Measurements from ENCODE around the gene SASS6. TPM values are rescaled to one million over a fixed set of nuclear protein-coding genes. Genes with fewer than 3 reads are reported as not detected.

SASS6 gene
- total and polyA plus RNA-seq, 2 donors (not counting 3 experiments of a cell fraction or from before 2014, with no cell fraction given): 0.44 to 7.3 TPM

- H3K36me3 ChIP-seq (ENCODE audit: control insufficient read depth in 2 of 2, extremely low read depth in 1 of 2, insufficient read depth in 2 of 2, low read length in 2 of 2): peaks cover 0 to 4% of the 10 kb centered on the region in 2 experiments
- H3K4me2 ChIP-seq (ENCODE audit: insufficient read depth, low read length): no peak overlapping the region
- ChIA-PET POLR2A (no interaction called here), CTCF (no interaction called here)
- no peaks in the 10 kb centered on the region for H4K20me1 ChIP-seq (replicated peaks; ENCODE audit: control insufficient read depth, extremely low read depth, insufficient read depth, low read length)
- DNase-seq (ENCODE audit: low read depth, low spot score): no peak
- H3K79me2 ChIP-seq (ENCODE audit: control insufficient read depth, insufficient read depth, low read length): no peaks in the 10 kb centered on the region
- no peak overlapping the region for H2AFZ ChIP-seq (ENCODE audit: low read depth, low read length)
- intact Hi-C loops (cut with micrococcal nuclease): no loop called here
- H3K4me1 ChIP-seq (ENCODE audit: control insufficient read depth, extremely low read depth, insufficient read depth, low read length): no peaks in the 10 kb centered on the region
- TF ChIP-seq, protein P1, sequence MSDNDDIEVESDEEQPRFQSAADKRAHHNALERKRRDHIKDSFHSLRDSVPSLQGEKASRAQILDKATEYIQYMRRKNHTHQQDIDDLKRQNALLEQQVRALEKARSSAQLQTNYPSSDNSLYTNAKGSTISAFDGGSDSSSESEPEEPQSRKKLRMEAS (IDR thresholded peaks at IDR 0.05; ENCODE audit: insufficient read depth, insufficient read length): no peak
- TF ChIP-seq FOS (IDR thresholded peaks at IDR 0.05; ENCODE audit: borderline replicate concordance, insufficient read depth, low read length) (no peak), GATA2 (IDR thresholded peaks at IDR 0.05; ENCODE audit: insufficient read depth, insufficient read length, low read depth, low read length) (no peak), POLR2AphosphoS5 (IDR thresholded peaks at IDR 0.05; ENCODE audit: insufficient read depth, low read depth, low read length) (no peak), JUN (IDR thresholded peaks at IDR 0.05; ENCODE audit: borderline replicate concordance, insufficient read depth, insufficient read length, low read depth) (no peak), MYC (IDR thresholded peaks at IDR 0.05; ENCODE audit: low read depth, low read length) (no peak), EZH2 (IDR thresholded peaks at IDR 0.05; ENCODE audit: borderline replicate concordance, low read depth, low read length, severe bottlenecking) (no peak), CTCF (IDR thresholded peaks at IDR 0.05; ENCODE audit: extremely low read depth in 1 of 2, insufficient read depth in 1 of 2, low read depth in 1 of 2, low read length in 2 of 2) (no peak), POLR2A (IDR thresholded peaks at IDR 0.05; ENCODE audit: low read depth, low read length) (no peak)
- H3K9ac ChIP-seq (replicated peaks; ENCODE audit: extremely low read depth, insufficient read depth, low read length): no peak overlapping the region
- no peak overlapping the region for H3K4me3 ChIP-seq (replicated peaks in 1 of 3; ENCODE audit: insufficient read depth in 1 of 3, low read depth in 1 of 3, low read length in 3 of 3)
- no TSS peak for BruUV-seq (replicated peaks)
- dilution Hi-C loops (cut with MboI; ENCODE audit: extremely low pct_ligation_motif_present, low sequenced_read_pairs): no loop called here
- no peaks in the 10 kb centered on the region for H3K9me1 ChIP-seq (replicated peaks; ENCODE audit: control insufficient read depth, extremely low read depth, insufficient read depth, low read length)
- no peaks in the 10 kb centered on the region for H3K9me3 ChIP-seq (replicated peaks; ENCODE audit: control insufficient read depth, insufficient read depth, low read length)
- no peak overlapping the region for H3K27ac ChIP-seq (ENCODE audit: insufficient read depth, low read depth, low read length)
- FAIRE-seq: no peak
- H3K27me3 ChIP-seq (ENCODE audit: control insufficient read depth in 2 of 2, insufficient read depth in 2 of 2, low read length in 2 of 2): no peaks in the 10 kb centered on the region
Observed at GRCh38 chr1:100109554-100110066, 23.1 kb downstream of the SASS6 start.
